Measurements from ENCODE around the gene ARL5A. TPM values are rescaled to one million over a fixed set of nuclear protein-coding genes. Genes with fewer than 3 reads are reported as not detected.

Gene ARL5A
- total RNA-seq, 1 donor: 47.8 TPM

DNA sequence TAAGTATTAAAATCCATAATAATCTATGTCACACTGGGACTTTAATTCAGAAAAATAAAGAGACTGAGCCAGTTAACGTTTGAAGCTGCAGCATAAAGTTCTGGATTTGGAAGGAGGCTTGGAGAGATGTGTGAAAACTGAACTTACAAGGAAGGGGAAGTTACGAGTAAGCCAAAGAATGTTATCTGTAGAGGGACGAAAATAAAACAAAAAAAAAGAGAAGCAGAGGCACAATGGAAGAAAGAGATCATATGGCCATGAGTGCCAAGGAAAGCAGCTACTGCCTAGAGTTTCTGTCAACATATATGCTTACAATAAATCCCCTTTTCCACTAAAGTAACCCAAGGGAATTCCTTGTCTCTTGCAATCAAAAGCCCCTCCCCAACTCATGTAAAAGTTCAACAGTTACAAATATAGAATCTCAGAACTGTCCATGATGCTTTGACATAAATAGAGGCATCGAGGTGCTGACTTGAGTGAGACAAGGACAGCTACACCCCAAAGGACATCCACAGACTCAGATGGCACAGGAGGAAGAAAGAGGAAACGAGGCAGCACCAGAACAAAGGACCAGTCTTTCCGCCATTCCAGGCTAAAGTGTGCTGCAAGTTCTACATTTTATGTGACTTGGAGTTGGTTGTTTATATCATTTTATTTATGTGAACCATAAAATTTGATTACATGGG, 16.1 kb upstream of the ARL5A start:
- Histone ChIP-seq H3K79me2 (ENCODE audit: insufficient read depth, low read length) (no peaks in the 10 kb centered on the region), H3K4me3 (ENCODE audit: insufficient read depth, low read length) (no peak overlapping the region), H2AFZ (ENCODE audit: low read length) (no peak overlapping the region), H3K27me3 (ENCODE audit: insufficient read depth, low read length) (no peaks in the 10 kb centered on the region), H3K4me2 (ENCODE audit: insufficient read depth, low read length) (no peak overlapping the region), H4K20me1 (ENCODE audit: insufficient read depth, low read length) (no peaks in the 10 kb centered on the region), H3K9me3 (ENCODE audit: low read depth, low read length) (no peaks in the 10 kb centered on the region), H3K27ac (ENCODE audit: low read depth, low read length) (no peak overlapping the region), H3K4me1 (ENCODE audit: insufficient read depth, low read length) (no peaks in the 10 kb centered on the region), H3K36me3 (ENCODE audit: insufficient read depth, low read length) (no peaks in the 10 kb centered on the region)
- DNase-seq (ENCODE audit: insufficient read length, low spot score, missing footprints): no peak
- TF ChIP-seq, protein P1, sequence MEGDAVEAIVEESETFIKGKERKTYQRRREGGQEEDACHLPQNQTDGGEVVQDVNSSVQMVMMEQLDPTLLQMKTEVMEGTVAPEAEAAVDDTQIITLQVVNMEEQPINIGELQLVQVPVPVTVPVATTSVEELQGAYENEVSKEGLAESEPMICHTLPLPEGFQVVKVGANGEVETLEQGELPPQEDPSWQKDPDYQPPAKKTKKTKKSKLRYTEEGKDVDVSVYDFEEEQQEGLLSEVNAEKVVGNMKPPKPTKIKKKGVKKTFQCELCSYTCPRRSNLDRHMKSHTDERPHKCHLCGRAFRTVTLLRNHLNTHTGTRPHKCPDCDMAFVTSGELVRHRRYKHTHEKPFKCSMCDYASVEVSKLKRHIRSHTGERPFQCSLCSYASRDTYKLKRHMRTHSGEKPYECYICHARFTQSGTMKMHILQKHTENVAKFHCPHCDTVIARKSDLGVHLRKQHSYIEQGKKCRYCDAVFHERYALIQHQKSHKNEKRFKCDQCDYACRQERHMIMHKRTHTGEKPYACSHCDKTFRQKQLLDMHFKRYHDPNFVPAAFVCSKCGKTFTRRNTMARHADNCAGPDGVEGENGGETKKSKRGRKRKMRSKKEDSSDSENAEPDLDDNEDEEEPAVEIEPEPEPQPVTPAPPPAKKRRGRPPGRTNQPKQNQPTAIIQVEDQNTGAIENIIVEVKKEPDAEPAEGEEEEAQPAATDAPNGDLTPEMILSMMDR (IDR thresholded peaks at IDR 0.05; ENCODE audit: extremely low read depth, low read depth, low read length): no peak

DNA sequence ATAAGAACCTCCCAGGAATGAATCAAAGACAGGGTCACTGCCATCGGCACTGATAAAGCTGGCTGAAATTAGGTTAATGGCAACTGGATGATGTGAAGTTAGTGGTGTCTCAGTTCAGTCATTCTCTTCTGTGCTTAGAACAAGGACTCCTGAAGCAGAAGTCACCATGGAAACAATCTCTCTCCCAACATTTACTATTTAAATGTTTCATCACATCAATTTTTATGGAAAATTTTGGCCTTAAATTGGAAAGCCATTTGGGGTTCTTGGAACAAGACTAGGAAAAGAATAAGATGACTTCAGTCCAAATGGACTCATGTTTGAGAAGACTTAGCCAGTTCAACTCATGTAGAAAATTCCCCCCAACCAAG, 15.5 kb upstream of the ARL5A start:
- Histone ChIP-seq H3K4me1 (ENCODE audit: insufficient read depth, low read length) (no peaks in the 10 kb centered on the region), H3K4me3 (ENCODE audit: insufficient read depth, low read length) (no peak overlapping the region), H3K9me3 (ENCODE audit: low read depth, low read length) (no peaks in the 10 kb centered on the region), H2AFZ (ENCODE audit: low read length) (no peak overlapping the region), H4K20me1 (ENCODE audit: insufficient read depth, low read length) (no peaks in the 10 kb centered on the region), H3K27me3 (ENCODE audit: insufficient read depth, low read length) (no peaks in the 10 kb centered on the region), H3K27ac (ENCODE audit: low read depth, low read length) (no peak overlapping the region), H3K36me3 (ENCODE audit: insufficient read depth, low read length) (no peaks in the 10 kb centered on the region), H3K4me2 (ENCODE audit: insufficient read depth, low read length) (no peak overlapping the region), H3K79me2 (ENCODE audit: insufficient read depth, low read length) (no peaks in the 10 kb centered on the region)
- TF ChIP-seq, protein P1 (IDR thresholded peaks at IDR 0.05; ENCODE audit: extremely low read depth, low read depth, low read length): no peak
- DNase-seq (ENCODE audit: insufficient read length, low spot score, missing footprints): no peak

DNA sequence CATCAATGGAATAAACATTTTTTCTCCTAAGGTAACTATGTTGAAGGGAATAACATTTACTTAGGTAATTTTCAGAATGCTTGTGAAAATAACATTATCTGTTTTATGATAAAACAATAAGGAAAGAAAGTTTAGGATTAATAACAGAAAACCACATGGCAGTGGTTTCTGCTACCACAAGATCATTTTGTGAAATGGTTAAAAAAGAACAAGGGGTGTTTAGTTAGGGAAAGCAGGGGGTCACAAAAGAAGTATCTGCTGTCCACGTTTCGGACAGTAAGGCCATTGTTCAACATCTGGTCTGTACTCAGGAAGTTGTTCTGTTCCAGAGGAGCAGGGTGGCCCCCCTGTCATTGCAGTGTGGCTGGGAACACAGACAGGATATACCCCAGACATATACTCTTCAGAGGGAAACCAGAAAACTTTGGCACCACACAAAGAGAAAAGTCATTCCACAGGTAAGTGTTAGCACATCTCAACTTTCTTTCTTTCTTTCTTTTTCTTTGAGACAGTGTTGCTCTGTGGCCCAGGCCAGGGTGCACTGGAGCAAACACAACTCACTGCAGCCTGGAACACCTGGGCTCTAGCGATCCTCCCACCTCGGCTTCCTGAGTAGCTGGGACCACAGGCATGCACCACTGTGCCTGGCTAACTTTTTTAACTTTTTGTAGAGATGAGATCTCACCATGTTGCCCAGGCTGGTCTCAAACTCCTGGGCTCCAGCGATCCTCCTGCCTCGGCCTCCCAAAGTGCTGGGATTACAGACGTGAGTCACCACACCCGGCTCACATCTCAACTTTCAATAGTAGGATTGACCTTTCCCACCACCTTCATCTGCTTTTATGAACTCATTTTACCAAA, 14.8 kb upstream of the ARL5A start:
- Histone ChIP-seq H3K9me3 (ENCODE audit: low read depth, low read length) (no peaks in the 10 kb centered on the region), H3K27me3 (ENCODE audit: insufficient read depth, low read length) (no peaks in the 10 kb centered on the region), H3K27ac (ENCODE audit: low read depth, low read length) (no peak overlapping the region), H3K79me2 (ENCODE audit: insufficient read depth, low read length) (no peaks in the 10 kb centered on the region), H3K4me2 (ENCODE audit: insufficient read depth, low read length) (no peak overlapping the region), H4K20me1 (ENCODE audit: insufficient read depth, low read length) (no peaks in the 10 kb centered on the region), H3K4me1 (ENCODE audit: insufficient read depth, low read length) (no peaks in the 10 kb centered on the region), H2AFZ (ENCODE audit: low read length) (no peak overlapping the region), H3K4me3 (ENCODE audit: insufficient read depth, low read length) (no peak overlapping the region), H3K36me3 (ENCODE audit: insufficient read depth, low read length) (no peaks in the 10 kb centered on the region)
- no peak for DNase-seq (ENCODE audit: insufficient read length, low spot score, missing footprints)
- TF ChIP-seq, protein P1 (IDR thresholded peaks at IDR 0.05; ENCODE audit: extremely low read depth, low read depth, low read length): no peak

DNA sequence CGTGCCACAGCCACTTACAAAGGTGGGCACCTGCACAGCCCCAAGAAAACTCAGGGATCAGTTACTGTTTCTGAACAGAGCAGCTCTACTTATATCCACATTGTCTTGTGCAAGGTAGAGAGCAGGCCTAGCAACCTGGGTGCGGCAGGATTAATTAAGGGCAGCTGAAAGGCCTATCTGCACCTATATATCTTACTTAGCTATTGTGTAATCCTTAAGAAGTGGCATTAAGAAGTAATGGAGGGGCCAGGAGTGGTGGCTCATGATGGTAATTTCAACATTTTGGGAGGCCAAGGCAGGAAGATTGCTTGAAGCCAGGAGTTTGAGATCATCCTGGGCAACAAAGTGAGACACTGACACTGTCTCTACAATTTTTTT, 12.8 kb upstream of the ARL5A start:
- DNase-seq (ENCODE audit: insufficient read length, low spot score, missing footprints): no peak
- no peaks in the 10 kb centered on the region for H3K36me3 ChIP-seq (ENCODE audit: insufficient read depth, low read length)
- H3K9me3 ChIP-seq (ENCODE audit: low read depth, low read length): no peaks in the 10 kb centered on the region
- H3K4me3 ChIP-seq (ENCODE audit: insufficient read depth, low read length): no peak overlapping the region
- no peak overlapping the region for H3K27ac ChIP-seq (ENCODE audit: low read depth, low read length)
- H3K79me2 ChIP-seq (ENCODE audit: insufficient read depth, low read length): no peaks in the 10 kb centered on the region
- TF ChIP-seq, protein P1 (IDR thresholded peaks at IDR 0.05; ENCODE audit: extremely low read depth, low read depth, low read length): no peak
- H3K4me1 ChIP-seq (ENCODE audit: insufficient read depth, low read length): no peaks in the 10 kb centered on the region
- no peaks in the 10 kb centered on the region for H4K20me1 ChIP-seq (ENCODE audit: insufficient read depth, low read length)
- H3K4me2 ChIP-seq (ENCODE audit: insufficient read depth, low read length): no peak overlapping the region
- H2AFZ ChIP-seq (ENCODE audit: low read length): no peak overlapping the region
- H3K27me3 ChIP-seq (ENCODE audit: insufficient read depth, low read length): no peaks in the 10 kb centered on the region

Data from osteoblast (primary cell).